AG08395 (cell line): ENCODE results near the gene GCG.

ENCODE experiments used
- DNase-seq: peaks from one replicate; pipeline ENCODE4 v3.0.0; 2012; ENCODE audit warnings: mixed read lengths, low spot score

The GCG gene

DNA sequence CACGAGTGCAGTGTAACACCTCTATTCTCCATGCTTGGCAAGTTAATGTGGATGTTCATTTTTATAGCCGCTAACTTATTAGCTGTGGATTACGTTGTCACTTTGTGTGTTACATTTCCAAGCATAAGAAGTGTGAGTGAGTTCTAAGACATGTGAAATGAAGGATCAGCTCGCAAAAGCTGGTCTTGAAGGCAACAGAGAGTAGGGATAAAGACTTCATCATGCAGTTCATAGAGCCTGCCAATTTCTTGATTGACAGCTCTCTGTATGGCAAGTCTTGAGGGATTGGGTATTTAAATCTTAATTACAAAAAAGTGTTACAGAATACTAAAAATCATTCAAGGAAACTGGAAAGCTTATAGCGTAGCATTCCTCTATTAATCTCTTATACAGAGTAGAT lies 52.2 kb downstream of the GCG start:
- no peak for DNase-seq
